AG04449 (cell line): ENCODE data around the gene ETV7.

Source experiments
- CTCF ChIA-PET: fragments of 350-600 bp; formaldehyde crosslinking; extraction: SDS; loops from one replicate; lab custom pipeline; 2021; ENCODE audit warnings: antibody characterized with exemption; lab: Yijun Ruan, JAX
- POLR2A ChIA-PET: fragments of 400-600, 350-600 bp; formaldehyde crosslinking; extraction: SDS; loops from one replicate; lab custom pipeline; 2020; ENCODE audit warnings: antibody characterized with exemption, inconsistent platforms; lab: Yijun Ruan, JAX
- DNase-seq: peaks from one replicate; pipeline ENCODE4 v3.0.0-alpha.2; 2010; ENCODE audit warnings: low read depth, low spot score
- H3K4me3 ChIP-seq: 2 replicates; pipeline ENCODE4 v1.5.1; 2011; ENCODE audit warnings: low read depth, mild to moderate bottlenecking, control low read depth, low read length
- TF ChIP-seq, protein P1 (sequence below): IDR thresholded peaks from one replicate; pipeline ENCODE4 v1.5.1; 2011; ENCODE audit warnings: mild to moderate bottlenecking, moderate library complexity, low read length, control low read depth, inconsistent platforms; ENCODE audit not compliant: insufficient read depth; ENCODE audit errors: missing control alignments

The ETV7 gene

DNA sequence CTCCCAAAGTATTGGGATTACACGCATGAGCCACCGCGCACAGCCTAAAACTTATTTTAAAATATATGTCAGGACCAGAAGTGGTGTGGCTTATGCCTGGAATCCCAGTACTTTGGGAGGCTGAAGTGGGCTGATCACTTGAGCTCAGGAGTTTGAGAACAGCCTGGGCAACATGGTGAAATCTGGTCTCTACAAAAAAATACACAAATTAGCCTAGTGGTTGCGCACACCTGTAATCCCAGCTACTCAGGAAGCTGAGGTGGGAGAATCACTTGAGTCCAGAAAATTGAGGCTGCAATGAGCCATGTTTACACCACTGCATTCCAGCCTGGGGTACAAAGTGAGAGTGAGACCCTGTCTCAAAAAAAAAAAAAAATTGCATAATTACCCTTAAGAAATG, 41.4 kb upstream of the ETV7 start:
- DNase-seq: no peak
- TF ChIP-seq, protein P1, sequence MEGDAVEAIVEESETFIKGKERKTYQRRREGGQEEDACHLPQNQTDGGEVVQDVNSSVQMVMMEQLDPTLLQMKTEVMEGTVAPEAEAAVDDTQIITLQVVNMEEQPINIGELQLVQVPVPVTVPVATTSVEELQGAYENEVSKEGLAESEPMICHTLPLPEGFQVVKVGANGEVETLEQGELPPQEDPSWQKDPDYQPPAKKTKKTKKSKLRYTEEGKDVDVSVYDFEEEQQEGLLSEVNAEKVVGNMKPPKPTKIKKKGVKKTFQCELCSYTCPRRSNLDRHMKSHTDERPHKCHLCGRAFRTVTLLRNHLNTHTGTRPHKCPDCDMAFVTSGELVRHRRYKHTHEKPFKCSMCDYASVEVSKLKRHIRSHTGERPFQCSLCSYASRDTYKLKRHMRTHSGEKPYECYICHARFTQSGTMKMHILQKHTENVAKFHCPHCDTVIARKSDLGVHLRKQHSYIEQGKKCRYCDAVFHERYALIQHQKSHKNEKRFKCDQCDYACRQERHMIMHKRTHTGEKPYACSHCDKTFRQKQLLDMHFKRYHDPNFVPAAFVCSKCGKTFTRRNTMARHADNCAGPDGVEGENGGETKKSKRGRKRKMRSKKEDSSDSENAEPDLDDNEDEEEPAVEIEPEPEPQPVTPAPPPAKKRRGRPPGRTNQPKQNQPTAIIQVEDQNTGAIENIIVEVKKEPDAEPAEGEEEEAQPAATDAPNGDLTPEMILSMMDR: no peak
- POLR2A ChIA-PET: no interaction called here
- CTCF ChIA-PET: interaction anchor here (0.9 kb wide), 1 partner anchor 16 kb away, joined by 3 read pairs; no protein-coding TSS in a partner anchor
- H3K4me3 ChIP-seq: no peak overlapping the region

DNA sequence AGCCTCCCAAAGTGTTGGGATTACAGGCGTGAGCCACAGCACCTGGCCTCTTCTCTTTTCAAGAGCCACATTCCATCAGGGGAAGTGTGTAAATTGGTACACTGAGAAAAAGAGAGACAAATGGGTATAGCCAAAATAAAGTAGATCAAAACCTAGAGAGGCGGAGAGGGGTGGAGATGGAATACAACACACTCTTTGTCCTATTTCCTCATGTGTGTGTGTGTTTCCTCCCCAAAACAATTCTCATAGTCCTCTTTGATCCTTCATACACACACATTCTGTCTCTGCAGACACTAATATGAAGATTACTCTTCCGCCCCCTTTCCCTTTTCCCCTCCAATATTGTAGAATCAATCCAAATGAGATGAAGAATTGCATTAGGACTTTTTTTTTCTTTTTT, 39.2 kb upstream of the ETV7 start:
- CTCF ChIA-PET: no interaction called here
- DNase-seq: no peak
- H3K4me3 ChIP-seq: no peak overlapping the region
- TF ChIP-seq, protein P1: no peak
- POLR2A ChIA-PET: no interaction called here

DNA sequence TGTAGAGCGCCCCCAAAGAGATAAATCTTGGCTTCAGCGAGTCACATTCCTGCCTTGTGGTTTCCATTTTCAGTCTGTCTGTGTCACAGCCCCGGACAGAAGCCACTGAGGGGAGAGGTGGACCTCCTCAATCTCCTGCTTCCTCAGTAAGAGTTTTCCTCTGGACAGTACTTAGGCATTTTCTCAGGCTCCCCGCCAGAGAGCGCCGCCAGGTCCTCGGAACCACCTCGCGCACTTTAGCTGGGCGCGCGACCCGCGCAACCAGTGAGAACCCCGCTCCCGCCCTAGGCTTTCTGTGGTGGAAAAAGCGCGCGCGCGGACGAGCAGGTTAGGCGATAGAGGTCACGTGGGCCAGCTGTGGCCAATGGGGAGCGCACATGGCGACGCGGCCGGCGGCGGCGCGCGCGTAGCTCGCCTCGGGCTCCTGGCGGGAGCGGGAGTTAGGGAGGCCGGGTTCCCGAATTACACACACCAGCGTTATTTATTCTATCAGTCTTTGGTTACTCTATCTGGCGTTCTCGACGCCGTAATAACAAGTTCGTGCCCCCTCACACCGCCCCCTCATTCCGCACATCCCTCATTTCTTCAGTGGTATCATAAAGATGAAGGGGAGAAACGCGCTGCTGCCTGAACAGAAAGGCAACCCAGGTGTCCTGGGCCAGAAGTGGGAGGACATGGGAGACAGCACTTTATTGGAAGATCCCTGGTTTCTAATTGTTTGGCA, 35.8 kb upstream of the ETV7 start:
- POLR2A ChIA-PET: interaction anchor here (0.6 to 0.9 kb wide), 7 partner anchors 9 to 256 kb away, joined by 3 to 5 read pairs (median 3); partner anchors contain the start of gene CDKN1A
- peak overlapping the region; percentile 65 for H3K4me3 ChIP-seq
- CTCF ChIA-PET: interaction anchor here (0.6 to 2.3 kb wide), 8 partner anchors 8 to 336 kb away, joined by 3 to 10 read pairs (median 4); no protein-coding TSS in a partner anchor
- TF ChIP-seq, protein P1: peak; percentile 75
- DNase-seq: peak; percentile 76

DNA sequence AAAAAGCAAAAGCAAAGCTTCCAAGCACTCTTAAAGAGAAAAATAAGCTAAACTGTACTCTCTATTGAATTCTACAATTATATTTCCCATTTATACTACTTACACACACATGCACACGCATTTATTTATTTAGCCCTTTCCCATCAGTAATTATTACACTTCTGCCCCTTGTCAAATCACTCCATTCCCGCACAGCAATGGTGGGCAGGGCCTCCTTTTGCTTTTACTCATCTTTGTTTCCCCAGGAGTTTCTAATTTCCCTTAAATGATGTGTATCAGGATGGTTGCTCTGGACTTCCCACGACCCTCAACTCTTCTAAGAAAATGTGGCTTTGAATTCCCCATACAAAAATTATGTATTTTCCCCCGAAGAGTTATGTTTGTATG, 35.2 kb upstream of the ETV7 start:
- ChIA-PET CTCF (interaction anchor here (0.9 to 2.3 kb wide), 7 partner anchors 8 to 336 kb away, joined by 3 to 10 read pairs (median 4); no protein-coding TSS in a partner anchor), POLR2A (interaction anchor here (0.7 to 0.9 kb wide), 5 partner anchors 9 to 256 kb away, joined by 3 to 4 read pairs (median 3); partner anchors contain the start of gene CDKN1A)
- peak overlapping the region; percentile 37 for H3K4me3 ChIP-seq
- DNase-seq: no peak
- TF ChIP-seq, protein P1: no peak

DNA sequence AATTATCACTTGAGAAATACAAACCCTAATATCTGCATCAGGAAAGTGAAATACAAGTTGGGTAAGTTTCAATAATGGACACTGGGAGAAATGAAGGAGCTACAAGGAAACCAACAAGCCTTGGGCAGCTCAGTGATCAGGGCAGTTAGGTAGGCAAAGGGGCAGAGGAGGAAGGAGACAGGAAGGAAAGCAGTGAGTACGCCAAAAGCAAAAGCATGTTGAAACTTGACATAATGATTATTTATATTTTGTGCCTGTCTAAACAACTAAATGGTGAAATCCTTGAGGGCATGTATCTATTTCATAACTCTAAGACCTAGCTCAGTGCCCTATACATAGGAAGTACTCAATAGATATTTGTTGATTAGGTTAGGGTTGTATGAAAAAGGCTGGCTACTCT, 31.8 kb upstream of the ETV7 start:
- no peak overlapping the region for H3K4me3 ChIP-seq
- ChIA-PET POLR2A (no interaction called here), CTCF (interaction anchor here (0.8 to 1.5 kb wide), 4 partner anchors 20 to 196 kb away, joined by 3 to 4 read pairs (median 3); no protein-coding TSS in a partner anchor)

More for the DNA sequence above, 31.8 kb upstream of the ETV7 start:
- TF ChIP-seq, protein P1: no peak
- DNase-seq: no peak
